IgD-negative memory B cell (primary cell): Measurements from ENCODE around the gene TEX19. TPM values are rescaled to one million over a fixed set of nuclear protein-coding genes. Genes with fewer than 3 reads are reported as not detected.

Experiments used
- H3K27ac Mint-ChIP-seq, 3 donors: one replicate each; pipeline ENCODE4 v1.8.0; 2020 to 2022; ENCODE audit warnings: mild to moderate bottlenecking in 3 of 3, mixed read lengths in 3 of 3, moderate library complexity in 1 of 3
- H3K27me3 Mint-ChIP-seq: one replicate; pipeline ENCODE4 v1.8.0; 2021; ENCODE audit warnings: mixed read lengths
- H3K36me3 Mint-ChIP-seq: one replicate; pipeline ENCODE4 v1.8.0; 2020; ENCODE audit warnings: mild to moderate bottlenecking, mixed read lengths
- H3K4me1 Mint-ChIP-seq, 3 donors: one replicate each; pipeline ENCODE4 v1.8.0; 2020 to 2022; ENCODE audit warnings: mixed read lengths in 3 of 3, mild to moderate bottlenecking in 1 of 3
- H3K4me3 Mint-ChIP-seq, 4 donors: one replicate each; pipeline ENCODE4 v1.8.0; 2020 to 2022; ENCODE audit warnings: mild to moderate bottlenecking in 4 of 4, mixed read lengths in 4 of 4, moderate library complexity in 3 of 4
- H3K9me3 Mint-ChIP-seq, 3 donors: one replicate each; pipeline ENCODE4 v1.8.0; 2020 to 2021; ENCODE audit warnings: mixed read lengths in 3 of 3, mild to moderate bottlenecking in 1 of 3
- polyA plus RNA-seq: library from polyadenylated mRNA; unstranded; fragments of 300-500 nt; fragmentation: Illumina TruSeq; gene quantifications from one replicate; pipeline ENCODE4 v1.2.3, GENCODE V29; 2021

TEX19 gene
- polyA plus RNA-seq, 1 donor from 2014 or later = 0.36 TPM

DNA sequence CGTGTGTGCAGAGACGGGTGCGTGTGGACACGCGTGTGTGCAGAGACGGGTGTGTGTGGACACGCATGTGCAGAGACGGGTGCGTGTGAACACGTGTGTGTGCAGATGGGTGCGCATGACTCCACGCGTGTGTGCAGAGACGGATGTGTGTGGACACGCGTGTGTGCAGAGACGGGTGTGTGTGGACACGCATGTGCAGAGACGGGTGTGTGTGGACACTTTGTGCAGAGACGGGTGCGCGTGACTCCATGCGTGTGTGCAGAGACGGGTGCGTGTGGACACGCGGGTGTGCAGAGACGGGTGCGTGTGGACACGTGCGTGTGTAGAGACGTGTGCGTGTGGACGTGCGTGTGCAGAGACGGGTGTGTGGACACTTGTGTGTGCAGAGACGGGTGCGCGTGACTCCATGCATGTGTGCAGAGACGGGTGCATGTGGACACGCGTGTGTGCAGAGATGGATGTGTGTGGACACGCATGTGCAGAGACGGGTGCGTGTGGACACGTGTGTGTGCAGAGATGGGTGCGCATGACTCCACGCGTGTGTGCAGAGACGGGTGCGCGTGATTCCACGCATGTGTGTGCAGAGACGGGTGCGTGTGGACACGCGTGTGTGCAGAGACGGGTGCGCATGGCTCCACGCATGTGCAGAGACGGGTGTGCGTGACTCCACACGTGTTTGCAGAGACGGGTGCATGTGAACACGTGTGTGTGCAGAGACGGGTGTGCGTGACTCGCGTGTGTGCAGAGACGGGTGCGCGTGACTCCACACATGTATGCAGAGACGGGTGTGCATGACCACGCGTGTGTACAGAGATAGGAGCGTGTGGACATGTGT is 40.1 kb upstream of the TEX19 start:
- H3K27ac Mint-ChIP-seq = no peak overlapping the region
- no peaks in the 10 kb centered on the region for H3K9me3 Mint-ChIP-seq
- H3K36me3 Mint-ChIP-seq = no peaks in the 10 kb centered on the region
- H3K27me3 Mint-ChIP-seq = peaks cover 10% of the 10 kb centered on the region
- H3K4me1 Mint-ChIP-seq = peaks cover 4 to 8% (median 5%) of the 10 kb centered on the region in 3 donors
- H3K4me3 Mint-ChIP-seq = no peak overlapping the region

GRCh38 chr17:82319619-82320062 is 39.4 kb upstream of the TEX19 start:
- Mint-ChIP-seq H3K4me1 (peaks cover 4 to 6% (median 6%) of the 10 kb centered on the region in 3 donors), H3K9me3 (no peaks in the 10 kb centered on the region), H3K36me3 (no peaks in the 10 kb centered on the region), H3K27me3 (peaks cover 10% of the 10 kb centered on the region), H3K4me3 (no peak overlapping the region), H3K27ac (no peak overlapping the region)

- Mint-ChIP-seq H3K36me3 (no peaks in the 10 kb centered on the region), H3K4me3 (peak overlapping the region in 1 of 4 donors; percentile 41), H3K27me3 (peaks cover 13% of the 10 kb centered on the region), H3K27ac (no peak overlapping the region), H3K4me1 (peaks cover 4 to 7% (median 6%) of the 10 kb centered on the region in 3 donors), H3K9me3 (no peaks in the 10 kb centered on the region)
These were observed 38.8 kb upstream of the TEX19 start for GRCh38 chr17:82320140-82320840.

GRCh38 chr17:82320956-82321927 is 37.8 kb upstream of the TEX19 start:
- H3K27me3 Mint-ChIP-seq = peaks cover 12% of the 10 kb centered on the region
- peaks cover 3 to 4% (median 3%) of the 10 kb centered on the region in 3 donors for H3K4me1 Mint-ChIP-seq
- peak overlapping the region in 2 of 3 donors; percentile 65 to 97 for H3K27ac Mint-ChIP-seq
- H3K4me3 Mint-ChIP-seq = peak overlapping the region; percentile 65 to 83 (median 78)
- H3K36me3 Mint-ChIP-seq = no peaks in the 10 kb centered on the region
- H3K9me3 Mint-ChIP-seq = no peaks in the 10 kb centered on the region

- Mint-ChIP-seq H3K9me3 (no peaks in the 10 kb centered on the region), H3K4me3 (no peak overlapping the region), H3K36me3 (no peaks in the 10 kb centered on the region), H3K27ac (no peak overlapping the region), H3K4me1 (peaks cover 3 to 4% (median 3%) of the 10 kb centered on the region in 3 donors), H3K27me3 (peaks cover 13% of the 10 kb centered on the region)
These were observed 37.0 kb upstream of the TEX19 start for GRCh38 chr17:82321947-82322466.

DNA sequence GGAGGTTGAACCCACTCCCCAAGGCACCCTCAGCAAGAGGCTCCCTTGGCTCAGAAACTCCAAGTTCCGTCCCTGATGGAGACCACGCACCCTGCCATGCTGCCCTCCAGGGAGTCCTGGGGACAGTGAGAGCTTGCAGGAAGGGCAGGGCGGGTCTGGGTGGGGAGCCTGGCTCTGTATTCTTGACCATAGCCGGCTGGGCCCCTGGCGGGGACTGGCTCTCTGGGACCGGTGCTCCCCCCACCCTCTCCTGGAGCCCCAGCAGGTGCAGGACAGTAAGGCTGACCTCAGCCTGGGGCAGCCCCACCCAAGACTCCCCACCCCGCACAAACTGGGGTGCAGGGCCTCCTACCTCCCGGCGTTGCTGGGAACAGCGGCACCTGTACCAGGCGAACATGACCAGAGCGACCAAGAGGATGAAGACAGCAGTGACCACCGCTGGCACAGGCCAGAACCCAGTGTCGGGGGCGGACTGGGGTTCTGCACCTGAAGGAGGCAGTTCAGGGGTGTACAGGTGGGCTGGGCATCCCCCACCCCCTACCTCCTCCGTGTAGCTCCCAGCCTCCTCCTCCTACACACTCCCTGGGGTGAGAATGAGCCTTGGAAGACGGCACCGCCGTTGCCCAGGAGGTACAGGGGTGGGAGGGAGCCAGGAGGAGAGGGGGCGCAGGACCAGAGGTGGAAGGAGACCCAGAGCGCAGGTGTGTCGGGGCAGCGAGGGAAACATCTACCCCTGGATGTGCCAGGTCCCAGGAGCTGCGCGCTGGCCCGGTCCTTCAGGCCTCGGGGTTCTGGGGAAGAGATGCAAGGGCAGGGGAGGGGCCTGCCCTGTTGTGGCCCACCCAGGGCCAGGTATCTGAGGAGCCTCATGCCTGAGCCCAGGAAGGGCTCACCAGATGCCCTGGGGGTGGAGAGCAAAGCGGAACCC is 36.3 kb upstream of the TEX19 start:
- no peak overlapping the region for H3K4me3 Mint-ChIP-seq
- H3K27me3 Mint-ChIP-seq = peaks cover 16% of the 10 kb centered on the region
- H3K9me3 Mint-ChIP-seq = no peaks in the 10 kb centered on the region
- H3K27ac Mint-ChIP-seq = no peak overlapping the region
- H3K4me1 Mint-ChIP-seq = peaks cover 3 to 4% (median 3%) of the 10 kb centered on the region in 3 donors
- H3K36me3 Mint-ChIP-seq = no peaks in the 10 kb centered on the region

GRCh38 chr17:82323514-82324234 is 35.4 kb upstream of the TEX19 start:
- H3K36me3 Mint-ChIP-seq = no peaks in the 10 kb centered on the region
- H3K4me1 Mint-ChIP-seq = peaks cover 3 to 4% (median 3%) of the 10 kb centered on the region in 3 donors
- H3K27me3 Mint-ChIP-seq = peaks cover 17% of the 10 kb centered on the region
- no peak overlapping the region for H3K4me3 Mint-ChIP-seq
- H3K27ac Mint-ChIP-seq = no peak overlapping the region
- no peaks in the 10 kb centered on the region for H3K9me3 Mint-ChIP-seq

GRCh38 chr17:82324566-82325285 is 34.3 kb upstream of the TEX19 start:
- Mint-ChIP-seq H3K27me3 (peaks cover 26% of the 10 kb centered on the region), H3K27ac (no peak overlapping the region), H3K36me3 (no peaks in the 10 kb centered on the region), H3K4me3 (no peak overlapping the region), H3K9me3 (no peaks in the 10 kb centered on the region), H3K4me1 (peaks cover 3 to 4% (median 3%) of the 10 kb centered on the region in 3 donors)

DNA sequence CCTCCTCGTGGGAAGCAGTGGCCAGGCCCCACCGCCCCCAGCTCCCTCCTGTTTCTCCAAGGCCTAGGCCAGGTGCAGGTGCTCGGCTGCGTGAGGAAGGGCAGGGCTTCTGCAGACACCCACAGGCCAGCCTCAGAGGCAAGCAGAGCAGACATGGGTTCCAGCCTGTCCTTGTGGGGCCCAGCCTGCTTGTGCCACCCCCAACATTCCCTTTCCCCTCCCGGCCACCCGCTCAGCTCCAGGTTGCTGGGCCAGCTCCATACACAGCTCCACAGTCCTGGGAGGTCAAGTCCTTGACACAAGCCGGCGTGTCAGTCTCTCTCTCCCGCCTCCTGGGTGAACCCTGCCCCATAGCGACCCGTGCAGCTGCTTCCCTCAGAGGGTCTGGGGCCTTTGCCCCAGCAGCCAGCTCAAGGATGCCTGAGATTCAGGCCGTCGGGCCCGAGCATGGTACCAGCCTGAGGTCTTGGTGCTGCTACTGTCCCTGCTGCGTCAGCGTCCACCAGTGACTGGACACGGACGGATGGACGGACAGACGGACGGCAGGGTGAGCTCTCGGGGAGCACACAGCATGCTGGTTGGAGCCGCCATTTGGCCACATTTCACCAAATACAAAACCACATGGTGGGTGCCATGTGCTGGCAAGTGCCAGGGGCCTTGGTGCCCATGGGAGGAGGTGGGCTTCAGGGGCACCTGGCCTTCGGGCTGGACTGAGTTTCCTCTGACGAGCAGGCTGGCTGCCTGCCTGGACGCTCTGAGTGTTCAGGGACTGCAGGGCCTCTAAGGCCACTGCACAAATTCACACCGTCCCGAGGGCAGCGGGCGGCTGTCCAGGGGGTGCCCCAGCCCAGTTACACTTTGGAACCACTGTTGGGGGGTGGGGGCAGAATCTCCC is 33.5 kb upstream of the TEX19 start:
- Mint-ChIP-seq H3K36me3 (no peaks in the 10 kb centered on the region), H3K27me3 (peaks cover 26% of the 10 kb centered on the region), H3K4me3 (no peak overlapping the region), H3K27ac (no peak overlapping the region), H3K4me1 (peaks cover 3 to 4% (median 3%) of the 10 kb centered on the region in 3 donors), H3K9me3 (no peaks in the 10 kb centered on the region)

GRCh38 chr17:82327289-82327688 is 31.8 kb upstream of the TEX19 start:
- H3K27ac Mint-ChIP-seq = no peak overlapping the region

GRCh38 chr17:82327757-82328140 is 31.3 kb upstream of the TEX19 start:
- H3K27ac Mint-ChIP-seq = no peak overlapping the region
- no peaks in the 10 kb centered on the region for H3K36me3 Mint-ChIP-seq
- H3K4me3 Mint-ChIP-seq = peak overlapping the region in 1 of 4 donors; percentile 38
- no peaks in the 10 kb centered on the region for H3K9me3 Mint-ChIP-seq
- peaks cover 32% of the 10 kb centered on the region for H3K27me3 Mint-ChIP-seq
- H3K4me1 Mint-ChIP-seq = peaks cover 1 to 4% (median 2%) of the 10 kb centered on the region in 3 donors

More at GRCh38 chr17:82327289-82327688, 31.8 kb upstream of the TEX19 start:
- H3K4me1 Mint-ChIP-seq = peaks cover 0 to 3% (median 0%) of the 10 kb centered on the region in 3 donors
- H3K9me3 Mint-ChIP-seq = no peaks in the 10 kb centered on the region
- H3K36me3 Mint-ChIP-seq = no peaks in the 10 kb centered on the region
- H3K4me3 Mint-ChIP-seq = no peak overlapping the region
- peaks cover 31% of the 10 kb centered on the region for H3K27me3 Mint-ChIP-seq
